HG03457 (cell line): ENCODE measurements around the gene DGCR8.
"Not testable (repeated sequence)": the region's sequence is repeated elsewhere in the genome, so short reads cannot be mapped to it uniquely, and the experiment has no call there.

ENCODE experiments used
- ATAC-seq: cut with Tn5 transposase; IDR thresholded peaks from one replicate; pipeline ENCODE4 v1.9.1; 2021; ENCODE audit warnings: moderate number of reproducible peaks; ENCODE audit not compliant: unreplicated experiment

DGCR8 gene

GRCh38 chr22:20065896-20066616, 14.0 kb upstream of the DGCR8 start:
- no peak for ATAC-seq

- no peak for ATAC-seq
Observed at GRCh38 chr22:20066617-20067383, 13.2 kb upstream of the DGCR8 start.

- ATAC-seq, result not testable (repeated sequence)
Observed at GRCh38 chr22:20067384-20067682, 12.7 kb upstream of the DGCR8 start.

- ATAC-seq, result no peak
Observed at GRCh38 chr22:20068640-20069039, 11.4 kb upstream of the DGCR8 start.

GRCh38 chr22:20069331-20070042, 10.6 kb upstream of the DGCR8 start:
- no peak for ATAC-seq

- ATAC-seq, result no peak
Observed at GRCh38 chr22:20071524-20071972, 8.5 kb upstream of the DGCR8 start.

GRCh38 chr22:20076627-20077172, 3.3 kb upstream of the DGCR8 start:
- no peak for ATAC-seq

- ATAC-seq, result peak; percentile 41
Observed at GRCh38 chr22:20080445-20080775, 369 bp downstream of the DGCR8 start.

- ATAC-seq, result no peak
Observed at GRCh38 chr22:20080776-20081654, 974 bp downstream of the DGCR8 start.

- no peak for ATAC-seq
Observed at GRCh38 chr22:20083157-20083890, 3.3 kb downstream of the DGCR8 start.

- ATAC-seq, result no peak
Observed at GRCh38 chr22:20083891-20084546, 4.0 kb downstream of the DGCR8 start.

GRCh38 chr22:20084547-20085413, 4.7 kb downstream of the DGCR8 start:
- ATAC-seq, result no peak

- ATAC-seq, result no peak
Observed at GRCh38 chr22:20085651-20086050, 5.6 kb downstream of the DGCR8 start.

- ATAC-seq, result no peak
Observed at GRCh38 chr22:20086101-20086599, 6.1 kb downstream of the DGCR8 start.

- ATAC-seq, result no peak
Observed at GRCh38 chr22:20086763-20087162, 6.7 kb downstream of the DGCR8 start.

- no peak for ATAC-seq
Observed at GRCh38 chr22:20087319-20088262, 7.5 kb downstream of the DGCR8 start.

GRCh38 chr22:20088263-20088648, 8.2 kb downstream of the DGCR8 start:
- ATAC-seq, result no peak
